GM20000 (cell line): ENCODE results near the gene BTF3.

Experiments
- DNase-seq: peaks from one replicate; pipeline ENCODE4 v3.0.0; 2012; ENCODE audit warnings: low spot score
- CTCF ChIP-seq: IDR thresholded peaks from 2 replicates; pipeline ENCODE4 v1.5.1; 2012; ENCODE audit warnings: mild to moderate bottlenecking, control low read depth; ENCODE audit errors: extremely low read depth, missing control alignments

The BTF3 gene

GRCh38 chr5:73498057-73498992 is at the start of gene BTF3:
TSS of gene BTF3 (plus strand) at chr5:73498442. CDS start at chr5:73498668, 226 bp downstream.
- DNase-seq, result peak; percentile 95
- no peak for TF ChIP-seq CTCF

DNA sequence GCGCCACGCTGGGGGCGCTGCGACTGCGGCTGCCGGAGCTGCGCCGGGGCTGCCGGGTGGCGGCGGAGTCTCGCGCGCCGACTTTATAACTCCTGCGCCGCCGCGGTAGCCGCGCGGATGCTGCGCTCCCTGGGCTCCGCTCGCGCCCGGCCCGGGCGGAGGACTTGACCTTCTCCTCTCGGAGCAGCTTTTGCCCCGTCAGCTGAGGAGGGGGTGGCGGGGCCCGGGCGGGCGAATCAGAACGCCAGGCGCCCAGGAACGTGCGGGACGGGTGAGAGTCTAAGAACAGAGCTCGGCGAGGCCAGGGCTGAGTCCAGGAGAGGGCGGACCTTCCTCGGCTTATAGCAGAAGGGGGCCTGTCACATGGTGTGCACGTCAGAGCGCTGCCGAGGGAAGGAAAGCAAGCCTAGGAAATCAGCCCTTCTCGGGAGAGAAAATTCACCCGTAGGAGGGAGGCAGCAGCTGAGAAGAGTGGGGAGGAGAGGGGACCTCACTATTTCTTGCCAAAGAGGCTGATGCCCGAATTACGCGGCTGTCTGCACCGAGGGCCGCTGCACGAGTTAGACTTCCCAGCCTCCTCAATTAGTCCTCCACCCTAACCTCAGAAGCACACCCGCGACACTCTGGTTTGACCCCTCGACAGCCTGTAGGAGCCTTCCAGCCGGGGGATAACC is 49.6 kb upstream of the BTF3 start, which contains the start of gene FOXD1:
TSS of gene FOXD1 (minus strand) at position 315 of the 674 bp plus-strand sequence. CDS start 415 bp downstream, outside the sequence.
- DNase-seq, result peak; percentile 63
- no peak for TF ChIP-seq CTCF

GRCh38 chr5:73450137-73450536 is 48.1 kb upstream of the BTF3 start:
- TF ChIP-seq CTCF, result no peak
- DNase-seq, result no peak

- no peak for DNase-seq
- no peak for TF ChIP-seq CTCF
These were observed 47.5 kb upstream of the BTF3 start for GRCh38 chr5:73450672-73451223.

GRCh38 chr5:73451224-73452130 is 46.8 kb upstream of the BTF3 start:
- DNase-seq, result peak; percentile 72
- TF ChIP-seq CTCF, result peak; percentile 89

DNA sequence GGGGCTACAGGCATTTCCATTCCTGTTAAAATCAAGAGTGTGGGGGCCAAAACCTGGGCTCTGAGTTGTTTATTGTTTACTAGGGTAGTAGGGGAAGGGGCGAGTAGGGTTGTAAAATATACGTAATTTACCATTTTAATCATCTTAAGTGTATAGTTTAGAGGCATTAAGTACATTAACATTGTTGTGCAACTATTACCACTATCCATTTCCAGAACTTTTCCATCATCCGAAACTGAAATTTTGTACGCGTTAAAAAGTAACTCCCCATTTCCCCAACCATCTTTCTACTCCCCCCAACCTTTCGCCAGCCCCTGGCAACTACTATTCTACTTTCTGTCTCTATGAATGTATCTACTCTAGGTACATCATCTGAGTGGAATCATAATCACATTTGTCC is 46.0 kb upstream of the BTF3 start:
- no peak for DNase-seq
- TF ChIP-seq CTCF, result no peak
